ENCODE data around the gene TNNI2.
"Not testable (repeated sequence)": the region's sequence is repeated elsewhere in the genome, so short reads cannot be mapped to it uniquely, and the experiment has no call there.

The TNNI2 gene

GRCh38 chr11:1862588-1863351 lies 24.0 kb downstream of the TNNI2 start:
- no peak for DNase-seq

DNA sequence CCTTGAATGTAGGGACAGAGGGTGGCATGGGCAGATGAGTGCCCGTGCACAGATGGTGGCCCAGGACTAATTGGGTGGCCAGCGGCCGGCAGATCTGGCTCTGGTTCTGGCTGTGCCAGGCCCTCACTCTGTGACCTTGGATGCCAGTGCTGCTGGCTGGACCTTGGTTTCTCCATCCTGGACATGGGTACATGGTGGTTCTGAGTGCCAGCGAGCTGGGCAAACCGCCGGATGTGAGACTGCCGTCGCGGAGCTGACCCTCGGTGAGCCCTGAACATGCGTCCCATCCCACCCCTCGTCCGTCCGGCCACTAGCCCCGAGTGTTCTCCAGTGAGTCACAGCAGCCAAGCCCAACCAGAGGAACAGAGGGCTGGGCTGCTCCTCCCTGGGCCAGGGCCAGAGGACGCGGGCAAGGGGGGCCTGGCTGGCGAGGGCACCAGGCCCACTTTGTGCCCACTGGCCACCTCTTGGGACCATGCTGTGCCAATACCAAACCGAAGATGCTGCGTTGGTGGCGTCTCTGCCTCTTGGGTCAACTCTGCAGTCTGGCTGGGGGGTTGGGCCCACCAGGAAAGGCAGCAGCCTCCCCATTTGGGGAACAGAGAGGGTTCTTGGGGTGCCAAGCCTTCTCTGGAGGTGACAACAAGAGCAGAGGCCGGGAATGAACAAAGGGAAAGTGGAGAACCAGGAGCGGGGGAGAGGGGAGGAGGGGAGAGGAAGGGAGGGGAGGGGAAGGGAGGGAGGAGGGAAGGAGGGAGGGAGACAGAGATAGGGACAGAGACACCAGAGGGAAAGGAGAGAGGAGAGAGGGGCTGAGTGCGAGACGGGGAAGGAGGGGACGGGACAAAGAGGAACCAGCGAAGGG lies 24.8 kb downstream of the TNNI2 start:
- peak; percentile 19 to 20 for DNase-seq

DNA sequence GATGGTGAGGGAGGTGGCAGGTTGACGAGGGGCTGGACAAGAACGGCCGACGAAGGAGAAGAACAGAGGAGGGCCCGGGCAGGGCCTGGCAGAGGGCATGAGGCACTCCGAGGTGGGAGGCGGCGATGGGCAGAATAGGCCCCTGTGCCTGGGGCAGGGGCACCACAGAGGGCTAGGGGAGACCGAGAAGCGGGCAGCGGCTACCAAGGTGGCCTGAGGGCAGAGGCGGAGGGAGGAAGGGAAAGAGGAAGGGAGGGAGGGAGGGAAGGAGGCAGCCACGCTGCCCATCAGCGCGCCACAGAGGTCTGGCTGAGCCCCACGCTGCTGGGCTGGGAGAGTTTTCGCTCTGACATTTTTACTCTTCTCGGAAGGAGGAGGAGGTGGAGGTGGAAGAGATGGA lies 25.4 kb downstream of the TNNI2 start:
- DNase-seq, result no peak

DNA sequence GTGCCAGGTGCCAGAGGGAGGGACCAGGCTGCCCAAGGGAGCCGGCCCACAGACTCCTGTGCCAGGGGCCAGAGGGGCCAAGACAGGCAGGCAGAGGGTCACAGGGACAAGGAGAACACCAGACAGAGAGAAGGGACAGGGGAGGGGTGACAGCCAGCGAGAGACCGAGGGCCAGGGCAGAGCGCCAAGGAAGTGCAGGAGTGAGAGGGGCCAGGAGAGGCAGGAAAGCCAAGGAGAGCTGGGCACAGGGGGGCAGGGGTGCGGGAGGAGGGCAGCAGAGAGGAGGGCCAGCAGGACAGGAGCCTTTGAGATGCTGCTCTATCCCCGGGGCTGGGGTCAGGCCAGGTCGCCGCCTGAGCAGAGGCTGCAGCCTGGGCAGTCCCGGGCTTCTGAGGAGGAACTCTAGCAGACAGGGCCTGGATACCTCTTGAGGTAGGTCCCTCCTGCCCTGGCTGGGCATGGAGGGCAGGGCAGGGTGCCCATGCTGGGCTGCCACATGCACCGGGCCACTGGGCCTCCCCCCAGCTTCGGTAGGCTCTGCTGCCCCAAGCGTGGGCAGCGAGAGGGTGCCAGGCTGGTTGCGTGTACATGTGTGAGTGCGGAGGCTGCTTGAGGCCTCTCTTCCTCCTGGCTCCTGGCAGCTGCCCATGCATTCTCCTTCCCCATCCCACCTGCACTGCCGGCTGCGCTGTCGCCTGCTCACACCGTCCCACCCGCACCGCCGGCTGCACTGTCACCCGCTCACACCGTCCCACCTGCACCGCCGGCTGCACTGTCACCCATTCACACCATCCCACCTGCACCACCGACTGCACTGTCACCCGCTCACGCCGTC lies 26.3 kb downstream of the TNNI2 start:
- no peak for DNase-seq

GRCh38 chr11:1866226-1866625 lies 27.4 kb downstream of the TNNI2 start:
- DNase-seq, result no peak

DNA sequence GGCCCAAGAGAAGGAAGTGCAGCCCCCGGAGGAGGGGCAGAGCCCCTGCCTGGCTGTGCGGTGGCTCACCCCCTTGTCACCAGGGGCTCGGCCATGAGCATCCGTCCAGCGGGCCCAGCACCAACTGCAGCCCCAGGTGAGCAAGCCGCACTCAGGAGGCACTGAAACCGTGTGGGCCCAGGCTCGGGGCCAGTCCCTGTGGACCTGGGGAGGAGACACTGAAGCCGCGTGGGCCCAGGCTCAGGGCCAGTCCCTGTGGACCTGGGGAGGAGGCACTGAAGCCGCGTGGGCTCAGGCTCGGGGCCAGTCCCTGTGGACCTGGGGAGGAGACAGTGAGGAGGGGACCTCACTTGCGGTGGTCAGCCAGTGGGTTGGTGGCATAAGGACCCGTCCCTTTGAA lies 28.0 kb downstream of the TNNI2 start:
- no peak for DNase-seq

GRCh38 chr11:1867381-1867780 lies 28.6 kb downstream of the TNNI2 start:
- no peak for DNase-seq

DNA sequence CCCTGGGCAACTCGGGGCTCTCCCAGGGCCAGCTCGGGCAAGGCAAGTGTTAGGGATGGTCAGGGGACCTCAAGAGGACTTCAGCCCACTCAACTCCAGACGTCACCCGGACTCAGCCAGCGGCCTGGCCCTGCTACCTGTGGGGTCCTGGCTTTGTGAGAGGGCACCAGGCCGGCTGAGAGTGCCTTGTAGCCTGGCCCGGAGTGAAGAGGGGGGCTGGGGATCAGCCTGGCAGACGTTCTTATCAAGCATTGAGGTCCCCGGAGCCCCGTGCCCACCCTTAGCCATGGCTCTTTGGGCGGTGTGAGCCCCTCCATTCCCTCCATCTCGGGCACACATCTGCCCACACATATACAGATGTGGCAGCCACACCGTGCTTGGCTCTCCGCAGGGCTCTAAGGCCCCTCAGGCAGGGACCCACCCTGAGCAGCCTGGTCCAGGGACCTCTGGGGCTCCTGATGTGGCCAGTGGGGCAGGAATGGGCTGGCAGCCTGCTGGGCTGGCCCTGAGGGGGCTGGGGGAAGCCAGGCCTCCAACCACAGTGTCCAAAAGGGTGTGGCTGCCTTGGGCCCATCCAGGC lies 29.4 kb downstream of the TNNI2 start:
- no peak for DNase-seq

GRCh38 chr11:1868636-1869291 lies 30.0 kb downstream of the TNNI2 start:
- no peak for DNase-seq

DNA sequence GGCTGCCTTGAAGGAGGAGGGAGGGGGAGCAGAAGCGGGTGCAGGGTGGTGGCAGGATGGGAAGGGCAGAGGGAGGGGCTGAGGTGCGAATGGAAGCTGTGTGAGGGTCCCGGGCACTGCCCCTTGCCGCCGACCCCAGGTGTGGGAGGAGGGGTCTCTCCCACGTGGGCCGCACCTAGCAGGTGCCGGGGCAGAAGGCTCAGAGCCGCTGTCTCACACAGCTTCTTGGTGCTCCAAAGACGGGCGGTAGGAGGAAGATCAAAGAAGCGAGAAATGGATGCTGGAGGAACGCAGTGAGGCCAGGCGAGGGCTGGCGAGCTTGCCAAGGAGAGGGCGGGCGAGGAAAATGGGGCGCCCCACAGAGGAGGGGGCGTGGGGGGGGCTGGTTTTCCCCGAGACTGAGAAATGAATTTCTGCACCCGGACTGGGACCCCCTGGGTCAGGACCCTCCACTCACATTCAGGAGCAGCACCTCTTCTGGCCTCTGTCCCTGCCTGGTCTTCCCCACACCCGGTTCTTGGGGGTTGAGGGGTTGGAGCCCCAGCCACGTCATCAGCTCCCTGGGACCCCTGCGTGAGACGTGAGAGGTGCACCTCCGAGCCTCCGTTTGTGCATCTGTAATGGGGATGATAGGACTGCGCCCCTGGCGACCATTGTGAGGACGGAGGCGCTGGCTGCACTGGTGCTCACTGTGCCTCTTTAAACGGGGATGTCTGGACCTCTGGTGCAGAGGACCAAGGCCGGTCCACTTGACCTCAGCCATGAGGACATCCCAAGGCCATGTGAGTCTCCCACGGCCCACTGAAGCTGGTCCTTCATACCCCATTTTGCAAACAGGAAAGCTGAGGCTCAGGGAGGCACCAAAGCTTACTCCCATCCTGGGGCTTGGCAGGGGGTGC lies 30.9 kb downstream of the TNNI2 start:
- DNase-seq, result no peak

DNA sequence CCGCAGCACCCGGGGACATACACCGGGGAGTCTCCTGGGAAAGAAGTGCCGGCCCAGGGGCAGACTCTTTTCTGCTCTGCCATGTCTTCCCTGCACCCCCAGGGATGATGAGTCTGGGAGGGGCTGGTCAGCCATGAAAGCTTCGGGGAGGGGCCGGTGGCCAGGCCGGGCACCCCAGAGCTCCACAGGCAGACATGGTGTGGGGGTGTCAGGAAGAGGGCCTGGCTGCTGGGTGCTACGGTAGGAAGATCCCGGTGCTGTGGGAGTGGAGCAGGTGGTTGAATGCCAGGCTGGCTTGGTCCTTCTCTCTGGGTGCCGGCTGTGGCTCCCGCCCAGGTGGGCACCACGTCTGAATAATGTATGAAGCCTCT lies 31.5 kb downstream of the TNNI2 start:
- no peak for DNase-seq

DNA sequence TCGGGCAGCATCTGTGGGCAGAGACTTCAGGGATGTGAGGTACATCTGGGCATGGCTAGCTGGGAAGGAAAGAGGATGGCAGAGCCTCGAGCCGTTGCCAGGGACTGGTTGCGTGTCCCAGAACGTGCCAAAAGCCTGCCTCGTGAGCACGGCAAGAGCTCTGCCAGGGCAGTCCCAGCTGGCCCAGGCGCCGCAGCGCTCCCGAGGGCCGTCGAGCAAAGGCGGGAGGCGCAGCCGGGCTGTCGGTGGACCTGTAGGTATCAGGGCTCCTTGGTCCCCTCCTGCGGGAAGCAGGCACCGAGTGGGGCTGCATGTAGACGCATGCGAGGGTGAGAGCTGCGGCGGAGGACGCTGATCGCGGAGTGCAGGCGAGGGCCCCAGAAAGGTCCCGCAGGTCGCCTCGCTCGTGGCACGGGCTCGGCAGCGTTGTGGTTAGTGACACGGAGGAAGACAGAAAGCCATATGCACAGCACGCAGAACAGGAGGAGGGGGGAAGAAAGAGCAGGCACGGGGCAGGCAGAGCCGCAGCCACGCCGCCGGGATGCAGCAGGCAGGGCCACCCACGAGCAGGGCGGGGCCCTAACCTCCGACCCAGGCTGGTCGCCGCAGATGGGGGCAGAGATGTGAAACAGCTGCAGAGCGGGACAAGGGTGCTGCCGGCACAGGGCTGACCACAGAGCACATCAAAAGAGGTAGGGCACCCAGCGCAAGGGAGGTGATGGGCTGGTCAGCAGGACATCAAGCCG lies 32.1 kb downstream of the TNNI2 start:
- no peak for DNase-seq

- DNase-seq, result no peak
Measured at GRCh38 chr11:1871531-1871930, 32.8 kb downstream of the TNNI2 start.

GRCh38 chr11:1872267-1872985 lies 33.6 kb downstream of the TNNI2 start:
- DNase-seq, result no peak

GRCh38 chr11:1873048-1873812 lies 34.4 kb downstream of the TNNI2 start:
- peak in 1 of 2 experiments; percentile 7 for DNase-seq

DNA sequence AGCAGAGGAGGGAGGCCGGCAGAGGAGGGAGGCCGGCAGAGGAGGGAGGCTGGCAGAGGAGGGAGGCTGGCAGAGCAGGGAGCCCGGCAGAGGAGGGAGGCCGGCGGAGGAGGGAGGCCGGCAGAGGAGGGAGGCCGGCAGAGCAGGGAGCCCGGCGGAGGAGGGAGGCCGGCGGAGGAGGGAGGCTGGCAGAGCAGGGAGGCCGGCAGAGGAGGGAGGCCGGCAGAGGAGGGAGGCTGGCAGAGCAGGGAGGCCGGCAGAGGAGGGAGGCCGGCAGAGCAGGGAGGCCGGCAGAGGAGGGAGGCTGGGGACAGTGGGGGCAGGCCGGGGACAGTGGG lies 35.0 kb downstream of the TNNI2 start:
- DNase-seq, result not testable (repeated sequence)

DNA sequence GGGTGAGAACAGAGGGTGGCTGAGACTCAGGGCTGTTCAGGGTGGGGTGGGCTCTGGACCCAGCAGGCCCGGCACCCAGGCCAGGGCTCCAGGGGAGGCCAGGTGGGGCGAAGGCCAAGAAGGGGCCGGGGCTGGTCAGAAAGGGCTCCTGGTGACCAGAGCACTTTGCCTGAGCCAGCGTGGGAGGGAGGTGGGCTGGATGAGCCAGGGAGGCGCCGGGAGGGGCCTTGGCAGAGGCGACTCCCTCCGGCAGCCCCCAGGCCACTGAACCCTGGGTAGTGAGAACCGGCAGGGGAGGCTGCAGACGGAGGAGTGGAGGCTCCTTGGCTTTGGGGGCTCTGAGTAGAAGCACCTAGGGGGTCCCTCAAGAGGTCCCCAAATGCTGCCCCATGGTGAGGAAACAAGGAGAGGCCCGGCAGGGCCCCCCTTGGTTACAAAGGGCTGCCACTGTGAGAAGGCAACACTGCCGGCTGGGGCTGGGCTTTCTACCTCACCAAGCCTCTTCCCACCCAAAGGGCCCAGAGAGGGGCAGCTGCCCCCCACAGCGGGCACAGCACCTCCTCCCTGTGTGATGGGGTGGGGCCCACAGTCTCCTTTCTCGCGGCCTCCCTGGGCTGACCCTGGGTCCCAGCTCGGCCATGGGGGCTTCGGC lies 35.8 kb downstream of the TNNI2 start:
- DNase-seq, result not testable (repeated sequence)

GRCh38 chr11:1875093-1875850 lies 36.5 kb downstream of the TNNI2 start:
- no peak for DNase-seq
